NK-92 (cell line): ENCODE results near the gene EPM2AIP1.
"Not testable (repeated sequence)": the region's sequence is repeated elsewhere in the genome, so short reads cannot be mapped to it uniquely, and the experiment has no call there.

Experiments used
- DNase-seq: peaks from one replicate; lab custom pipeline; 2025; ENCODE audit not compliant: unreplicated experiment; lab: John Stamatoyannopoulos, UW

EPM2AIP1 gene

GRCh38 chr3:36993326-36994283, 674 bp upstream of the EPM2AIP1 start, which contains the start of gene MLH1:
Gene MLH1 (plus strand): TSS chr3:36993518. CDS start chr3:36993548, 30 bp downstream.
- no peak for DNase-seq

GRCh38 chr3:36991923-36992805, 767 bp downstream of the EPM2AIP1 start:
- no peak for DNase-seq

- no peak for DNase-seq
Observed at GRCh38 chr3:36991147-36991546, 1.8 kb downstream of the EPM2AIP1 start.

- DNase-seq, result no peak
Observed at GRCh38 chr3:36989568-36989967, 3.4 kb downstream of the EPM2AIP1 start.

- DNase-seq, result no peak
Observed at GRCh38 chr3:36989005-36989404, 3.9 kb downstream of the EPM2AIP1 start.

- DNase-seq, result no peak
Observed at GRCh38 chr3:36988356-36988755, 4.6 kb downstream of the EPM2AIP1 start.

- DNase-seq, result no peak
Observed at GRCh38 chr3:36981006-36981405, 11.9 kb downstream of the EPM2AIP1 start.

- DNase-seq, result no peak
Observed at GRCh38 chr3:36973139-36973538, 19.8 kb downstream of the EPM2AIP1 start.

GRCh38 chr3:36972163-36972562, 20.8 kb downstream of the EPM2AIP1 start:
- DNase-seq, result no peak

- DNase-seq, result no peak
Observed at GRCh38 chr3:36969540-36970432, 23.1 kb downstream of the EPM2AIP1 start.

GRCh38 chr3:36969085-36969484, 23.8 kb downstream of the EPM2AIP1 start:
- DNase-seq, result no peak

GRCh38 chr3:36965440-36965839, 27.5 kb downstream of the EPM2AIP1 start:
- no peak for DNase-seq

GRCh38 chr3:36964817-36965216, 28.1 kb downstream of the EPM2AIP1 start:
- no peak for DNase-seq

GRCh38 chr3:36964331-36964730, 28.6 kb downstream of the EPM2AIP1 start:
- no peak for DNase-seq

GRCh38 chr3:36963008-36963407, 29.9 kb downstream of the EPM2AIP1 start:
- not testable (repeated sequence) for DNase-seq

- DNase-seq, result no peak
Observed at GRCh38 chr3:36960502-36960901, 32.4 kb downstream of the EPM2AIP1 start.

GRCh38 chr3:36959821-36960220, 33.1 kb downstream of the EPM2AIP1 start:
- no peak for DNase-seq

GRCh38 chr3:36957862-36958686, 34.9 kb downstream of the EPM2AIP1 start:
- DNase-seq, result no peak

GRCh38 chr3:36957063-36957462, 35.9 kb downstream of the EPM2AIP1 start:
- no peak for DNase-seq

GRCh38 chr3:36956155-36956554, 36.8 kb downstream of the EPM2AIP1 start:
- DNase-seq, result no peak
